SW 1271 (cell line): ENCODE data around the gene P2RX4.
"Not testable (repeated sequence)": the region's sequence is repeated elsewhere in the genome, so short reads cannot be mapped to it uniquely, and the experiment has no call there.

ENCODE experiments used
- DNase-seq, 2 experiments: peaks; one replicate each; lab custom pipeline; 2025; lab: John Stamatoyannopoulos, UW

P2RX4 gene, protein sequence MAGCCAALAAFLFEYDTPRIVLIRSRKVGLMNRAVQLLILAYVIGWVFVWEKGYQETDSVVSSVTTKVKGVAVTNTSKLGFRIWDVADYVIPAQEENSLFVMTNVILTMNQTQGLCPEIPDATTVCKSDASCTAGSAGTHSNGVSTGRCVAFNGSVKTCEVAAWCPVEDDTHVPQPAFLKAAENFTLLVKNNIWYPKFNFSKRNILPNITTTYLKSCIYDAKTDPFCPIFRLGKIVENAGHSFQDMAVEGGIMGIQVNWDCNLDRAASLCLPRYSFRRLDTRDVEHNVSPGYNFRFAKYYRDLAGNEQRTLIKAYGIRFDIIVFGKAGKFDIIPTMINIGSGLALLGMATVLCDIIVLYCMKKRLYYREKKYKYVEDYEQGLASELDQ

DNA sequence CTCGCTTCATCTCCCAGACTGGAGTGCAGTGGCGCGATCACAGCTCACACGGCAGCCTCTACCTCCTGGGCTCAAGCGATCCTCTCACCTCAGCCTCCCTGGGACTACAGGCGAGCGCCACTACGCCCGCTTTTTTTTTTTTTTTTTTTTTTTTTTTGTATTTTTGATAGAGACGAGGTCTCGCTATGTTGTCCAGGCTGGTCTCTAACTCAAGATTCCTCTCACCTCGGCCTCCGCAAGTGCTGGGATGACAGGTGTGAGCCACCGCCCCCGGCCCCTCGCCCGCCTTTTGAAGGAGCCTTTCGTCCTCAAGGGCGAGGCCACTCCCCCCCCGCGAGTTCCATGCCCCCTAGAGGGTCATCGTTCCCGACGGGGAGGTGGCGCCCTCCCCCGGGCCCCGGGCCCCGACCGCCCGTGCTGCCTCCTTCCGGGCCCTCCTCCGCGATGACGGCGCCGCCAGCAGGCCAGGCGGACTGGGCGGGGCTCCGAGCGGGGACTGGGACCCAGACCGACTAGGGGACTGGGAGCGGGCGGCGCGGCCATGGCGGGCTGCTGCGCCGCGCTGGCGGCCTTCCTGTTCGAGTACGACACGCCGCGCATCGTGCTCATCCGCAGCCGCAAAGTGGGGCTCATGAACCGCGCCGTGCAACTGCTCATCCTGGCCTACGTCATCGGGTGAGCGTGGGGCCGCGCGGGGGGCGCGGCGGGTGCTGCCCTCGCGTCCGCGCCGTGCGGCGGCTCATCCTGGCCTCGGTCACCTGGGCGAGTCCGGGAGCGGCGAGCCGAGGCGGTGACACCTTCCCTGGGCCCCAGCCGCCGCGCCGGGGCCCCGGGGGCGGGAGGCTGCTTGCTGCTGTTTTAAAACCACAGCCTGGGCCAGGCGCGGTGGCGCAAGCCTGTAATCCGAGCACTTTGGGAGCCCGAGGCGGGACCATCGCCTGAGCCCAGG is at the start of gene P2RX4:
P2RX4 (plus strand) TSS at position 506 of the 949 bp plus-strand sequence; CDS start at position 542, 36 bp downstream.
- peak; percentile 53 to 72 for DNase-seq

DNA sequence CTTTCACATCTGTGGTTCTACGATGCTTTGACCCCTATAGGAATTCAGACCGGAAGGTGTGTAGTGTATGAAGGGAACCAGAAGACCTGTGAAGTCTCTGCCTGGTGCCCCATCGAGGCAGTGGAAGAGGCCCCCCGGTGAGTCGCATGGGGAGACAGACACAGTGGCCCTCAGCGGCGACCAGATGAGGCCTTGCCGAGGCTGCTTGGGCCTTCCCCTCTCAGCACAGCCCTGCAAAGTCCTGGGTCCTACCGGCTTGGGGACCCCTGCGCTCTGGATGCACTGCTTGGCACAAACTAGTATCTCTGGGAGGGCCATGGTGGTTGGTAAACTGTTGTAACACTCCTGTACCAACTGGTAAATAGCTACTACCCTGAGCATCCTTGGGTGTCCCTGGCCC is 47.5 kb upstream of the P2RX4 start:
- no peak for DNase-seq

DNA sequence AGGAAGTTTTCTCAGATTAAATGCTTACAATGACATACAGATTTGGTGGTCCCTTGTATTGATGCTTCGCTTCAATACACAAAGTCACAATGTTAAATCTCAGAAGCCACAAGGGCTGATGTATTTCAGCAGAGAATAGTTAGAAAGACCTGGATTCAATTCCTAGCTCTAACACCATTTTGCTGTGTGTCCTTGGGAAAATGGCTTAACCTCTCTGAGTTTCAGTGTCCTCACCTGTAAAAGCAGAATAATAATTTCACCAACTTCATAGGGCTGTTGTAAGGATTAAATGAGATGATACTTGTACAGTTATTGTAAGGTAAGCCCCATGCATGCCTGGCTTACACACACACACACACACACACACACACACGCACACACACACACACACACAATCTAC is 46.9 kb upstream of the P2RX4 start:
- DNase-seq = no peak

DNA sequence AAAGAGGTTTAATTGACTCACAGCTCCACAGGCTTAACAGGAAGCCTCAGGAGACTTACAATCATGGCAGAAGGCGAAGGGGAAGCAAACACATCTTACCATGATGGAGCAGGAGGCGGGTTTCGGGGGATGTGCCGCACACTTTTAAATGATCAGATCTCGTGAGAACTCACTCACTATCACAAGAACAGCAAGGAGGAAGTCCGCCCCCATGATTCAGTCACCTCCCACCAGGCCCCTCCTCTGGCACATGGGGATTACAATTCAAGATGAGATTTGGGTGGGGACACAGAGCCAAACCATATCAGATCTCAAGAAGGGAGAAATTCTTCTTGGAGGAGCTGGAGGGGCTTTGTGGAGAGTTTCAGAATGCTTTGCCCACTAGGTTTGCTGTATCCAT is 45.1 kb upstream of the P2RX4 start:
- DNase-seq = not testable (repeated sequence)

DNA sequence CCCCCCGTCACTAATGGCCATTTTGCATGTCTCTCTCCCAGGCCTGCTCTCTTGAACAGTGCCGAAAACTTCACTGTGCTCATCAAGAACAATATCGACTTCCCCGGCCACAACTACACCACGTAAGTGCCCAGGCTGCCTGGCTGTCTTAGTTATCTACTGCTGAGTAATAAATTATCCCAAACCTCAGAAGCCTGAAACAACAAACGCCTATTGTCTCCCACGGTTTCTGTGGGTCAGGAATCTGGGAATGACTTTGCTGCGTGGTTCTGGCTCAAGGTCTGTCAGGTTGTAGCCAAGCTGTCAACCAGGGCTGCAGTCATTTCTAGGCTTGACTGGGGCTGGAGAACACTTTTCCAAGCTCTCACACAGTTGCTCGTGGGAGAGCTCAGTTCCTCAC is 44.6 kb upstream of the P2RX4 start:
- DNase-seq = no peak

DNA sequence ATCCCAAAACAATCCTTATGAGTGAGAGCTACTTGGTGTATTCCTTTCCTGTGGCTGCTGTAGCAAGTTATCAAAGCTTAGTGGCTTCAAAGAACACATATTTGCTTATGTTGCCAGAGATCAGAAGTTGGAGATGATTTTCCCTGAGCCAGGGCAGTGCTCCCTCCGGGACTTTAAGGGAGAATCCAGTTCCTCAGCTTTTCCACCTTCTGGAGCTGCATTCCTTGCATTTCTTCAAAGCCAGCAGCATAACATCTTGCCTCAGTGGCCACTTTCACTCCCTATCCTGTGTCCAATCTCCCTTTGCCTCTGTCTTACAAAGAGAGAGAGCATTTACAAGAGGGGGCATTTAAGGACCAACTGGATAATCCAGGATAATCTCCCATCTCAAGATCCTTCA is 43.6 kb upstream of the P2RX4 start:
- DNase-seq = no peak

DNA sequence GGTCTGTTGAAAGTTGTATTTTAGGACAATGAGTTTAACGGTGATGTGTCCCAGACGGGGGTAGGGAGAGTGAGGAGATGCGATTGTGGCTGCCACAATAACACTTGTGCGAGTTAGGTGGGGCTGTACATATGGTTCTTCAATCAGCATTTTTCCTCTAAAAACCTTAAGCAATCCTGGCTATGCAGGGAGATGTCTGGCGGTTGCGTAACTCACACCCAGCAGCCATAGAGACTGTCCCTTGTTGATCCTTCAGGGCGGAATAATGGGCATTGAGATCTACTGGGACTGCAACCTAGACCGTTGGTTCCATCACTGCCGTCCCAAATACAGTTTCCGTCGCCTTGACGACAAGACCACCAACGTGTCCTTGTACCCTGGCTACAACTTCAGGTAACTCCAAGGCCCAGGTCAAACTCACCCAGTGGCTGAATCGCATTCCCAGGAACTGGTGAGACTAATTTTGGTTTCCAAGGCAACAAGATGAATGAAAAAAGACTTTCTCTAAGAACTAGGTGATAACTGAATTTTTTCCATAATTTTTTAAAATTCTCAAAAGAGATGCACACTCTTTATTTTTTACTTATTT is 42.6 kb upstream of the P2RX4 start:
- DNase-seq = no peak

DNA sequence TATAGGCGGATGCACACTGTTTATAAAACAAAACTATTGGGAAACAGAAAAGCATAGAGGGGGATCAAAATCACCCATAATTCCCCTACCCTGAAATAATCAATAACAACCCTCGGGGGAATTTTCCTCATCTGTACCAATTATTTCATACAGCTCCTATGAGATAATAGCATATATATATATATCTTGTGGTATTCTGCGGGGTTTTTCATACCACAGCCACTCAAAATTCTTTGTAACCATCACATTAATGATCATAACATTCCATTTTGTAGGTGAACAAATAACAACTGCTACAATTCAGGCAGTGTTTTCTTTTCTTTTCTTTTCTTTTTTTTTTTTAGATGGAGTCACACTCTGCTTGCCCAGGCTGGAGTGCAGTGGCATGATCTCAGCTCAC is 42.0 kb upstream of the P2RX4 start:
- no peak for DNase-seq

DNA sequence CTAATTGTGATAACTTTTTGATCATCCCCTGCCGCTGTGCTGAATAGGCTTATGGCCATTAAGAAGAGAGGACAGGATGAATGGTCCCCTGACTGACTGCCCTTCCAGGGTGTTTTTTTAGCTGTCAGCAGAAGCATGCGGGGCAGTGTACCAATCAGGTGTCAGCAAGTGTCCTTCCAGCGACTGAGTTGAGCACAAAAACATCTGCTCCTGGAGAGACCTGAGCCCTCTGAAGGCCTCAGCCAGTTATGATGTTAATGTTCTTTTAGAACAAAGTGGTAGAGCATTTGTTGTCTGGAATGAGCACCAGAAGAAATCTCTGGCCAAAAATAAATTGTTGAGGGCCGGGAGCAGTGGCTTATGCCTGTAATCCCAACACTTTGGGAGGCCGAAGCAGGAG is 39.8 kb upstream of the P2RX4 start:
- no peak for DNase-seq

DNA sequence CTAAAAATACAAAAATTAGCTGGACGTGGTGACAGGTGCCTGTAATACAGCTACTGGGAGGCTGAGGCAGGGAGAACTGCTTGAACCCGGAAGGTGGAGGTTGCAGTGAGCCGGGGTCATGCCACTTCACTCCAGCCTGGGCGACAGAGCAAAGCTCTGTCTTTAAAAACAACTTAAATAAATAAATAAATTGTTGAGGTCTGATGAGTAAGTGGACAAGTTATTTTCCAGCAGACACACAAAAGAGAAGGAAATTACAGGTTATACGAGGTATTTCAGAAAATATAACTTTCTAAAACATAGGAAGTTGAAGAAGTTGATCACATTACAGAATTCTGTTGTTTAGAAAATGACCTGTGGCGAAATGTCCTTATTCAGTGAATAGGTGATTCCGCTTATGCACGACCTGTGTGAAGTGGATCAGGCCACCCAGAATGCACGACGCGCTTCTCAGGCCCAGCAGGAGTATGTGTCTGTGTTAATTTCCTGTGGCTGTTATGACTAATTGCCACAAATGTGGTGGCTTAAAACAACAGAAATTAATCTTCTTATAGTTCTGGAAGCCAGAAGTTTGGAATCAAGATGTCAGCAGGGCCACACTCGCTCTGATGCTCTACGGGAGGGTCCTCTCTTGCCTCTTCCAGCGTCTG is 39.2 kb upstream of the P2RX4 start:
- DNase-seq = peak in 1 of 2 experiments; percentile 8

DNA sequence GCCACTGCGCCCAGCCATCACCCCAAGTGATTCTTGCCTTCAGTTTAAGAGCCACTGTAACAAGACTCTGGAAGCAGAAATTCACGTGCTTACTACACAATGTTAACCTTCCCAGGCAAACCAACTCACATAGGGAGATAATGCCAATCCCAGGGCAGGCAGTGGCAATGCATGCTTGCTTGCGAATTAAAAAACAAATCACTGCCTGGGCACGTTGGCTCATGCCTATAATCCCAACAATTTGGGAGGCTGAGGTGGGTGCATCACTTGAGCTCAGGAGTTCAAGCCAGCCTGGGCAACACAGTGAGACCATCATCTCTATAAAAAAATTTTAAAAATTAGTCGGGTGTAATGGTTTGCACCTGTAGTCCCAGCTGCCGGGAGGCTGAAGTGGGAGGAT is 37.8 kb upstream of the P2RX4 start:
- DNase-seq = no peak

DNA sequence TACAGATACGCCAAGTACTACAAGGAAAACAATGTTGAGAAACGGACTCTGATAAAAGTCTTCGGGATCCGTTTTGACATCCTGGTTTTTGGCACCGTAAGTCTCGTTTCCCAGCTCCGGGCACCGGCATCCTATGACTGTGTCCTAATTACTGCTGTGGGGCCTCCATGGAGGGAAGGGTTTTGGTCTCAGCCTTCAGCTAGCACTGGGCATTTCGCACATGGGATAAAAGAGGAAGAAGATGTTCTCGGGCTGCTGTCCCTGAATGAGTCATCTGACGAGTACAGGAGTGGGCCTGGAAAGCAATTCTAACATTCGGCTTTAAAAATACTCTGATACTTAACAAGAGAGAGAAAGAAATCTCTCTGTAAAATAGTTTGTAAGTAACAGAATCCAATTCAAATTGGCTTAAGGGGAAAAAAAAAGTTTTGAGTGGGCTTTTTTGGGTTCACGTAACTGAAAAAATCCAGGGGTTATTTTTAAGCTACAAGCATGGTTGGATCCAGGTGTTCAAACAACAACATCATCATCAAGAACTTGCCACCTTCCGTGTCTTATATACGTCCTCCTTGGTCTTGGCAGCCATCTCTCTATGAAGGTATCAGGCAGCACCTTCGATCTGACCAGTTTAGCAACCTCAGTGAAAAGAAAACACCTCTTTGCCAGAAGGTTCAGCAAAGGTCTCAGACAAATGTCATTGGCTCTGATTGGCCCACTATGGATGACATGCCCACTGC is 34.4 kb upstream of the P2RX4 start:
- DNase-seq = no peak

DNA sequence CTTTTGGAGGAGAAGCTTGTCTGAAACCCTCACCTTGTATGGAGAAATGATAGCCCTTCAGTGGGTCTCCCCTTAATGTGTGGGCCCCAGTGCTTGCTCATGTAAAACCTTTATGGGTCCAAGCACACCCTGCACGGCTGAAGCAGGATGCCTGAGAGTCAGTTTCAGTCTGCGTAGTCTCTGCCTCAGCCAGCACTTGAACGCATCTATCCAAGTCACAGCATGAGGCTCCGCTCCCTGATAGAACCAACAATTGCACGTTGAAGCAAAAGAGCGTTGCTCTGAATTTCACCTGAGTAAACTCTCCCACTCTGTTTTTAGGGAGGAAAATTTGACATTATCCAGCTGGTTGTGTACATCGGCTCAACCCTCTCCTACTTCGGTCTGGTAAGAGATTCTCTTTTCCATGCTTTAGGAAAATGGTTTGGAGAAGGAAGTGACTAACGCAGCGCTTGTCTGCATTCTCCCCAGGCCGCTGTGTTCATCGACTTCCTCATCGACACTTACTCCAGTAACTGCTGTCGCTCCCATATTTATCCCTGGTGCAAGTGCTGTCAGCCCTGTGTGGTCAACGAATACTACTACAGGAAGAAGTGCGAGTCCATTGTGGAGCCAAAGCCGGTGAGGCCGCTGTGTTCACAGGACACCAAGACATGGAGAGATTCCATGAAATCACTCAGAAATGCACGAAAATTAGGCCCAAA is 33.0 kb upstream of the P2RX4 start:
- DNase-seq = no peak

DNA sequence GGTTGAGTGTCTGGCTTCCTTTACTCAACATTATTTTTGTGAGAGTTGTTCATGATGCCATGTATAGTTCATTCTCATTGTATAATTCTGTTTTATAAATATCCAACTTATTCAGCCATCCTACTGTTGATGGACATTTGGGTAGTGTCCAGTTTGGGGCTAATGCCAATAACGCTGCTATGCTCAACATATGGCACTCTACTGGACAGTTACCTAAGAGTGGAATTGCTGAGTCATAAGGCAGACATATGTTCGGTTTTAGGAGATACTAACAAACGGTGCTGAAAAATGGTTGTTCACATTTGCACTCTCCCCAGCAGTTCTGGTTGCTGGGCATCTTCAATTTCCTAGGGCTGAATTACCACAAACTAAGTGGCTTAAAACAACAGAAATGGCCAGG is 28.7 kb upstream of the P2RX4 start:
- DNase-seq = no peak

DNA sequence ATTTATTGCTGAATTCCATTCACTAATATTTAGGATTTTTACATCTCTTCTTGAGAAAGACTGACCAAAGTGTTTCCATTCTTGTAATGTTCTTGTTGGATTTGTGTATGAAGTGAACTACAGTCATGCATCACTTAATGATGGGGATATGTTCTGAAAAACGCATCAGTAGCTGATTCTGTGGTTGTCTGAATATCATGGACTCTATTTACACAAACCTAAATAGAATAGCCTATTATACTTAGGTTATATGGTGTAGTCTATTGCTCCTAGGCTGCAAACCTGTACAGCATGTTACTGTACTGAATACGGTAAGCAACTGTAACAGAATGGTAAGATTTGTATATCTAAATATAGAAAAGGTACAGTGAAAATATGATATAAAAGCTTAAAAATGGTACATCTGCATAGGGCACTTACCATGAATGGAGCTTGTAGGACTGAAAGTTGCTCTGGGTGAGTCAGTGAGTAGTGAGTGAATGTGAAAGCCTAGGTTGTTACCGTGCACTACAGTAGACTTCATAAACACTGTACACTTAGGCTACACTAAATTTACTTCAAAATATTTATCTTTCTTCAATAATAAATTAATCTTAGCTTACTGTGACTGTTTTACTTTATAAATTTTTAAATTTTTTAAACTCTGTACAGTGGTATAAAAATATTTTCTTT is 27.6 kb upstream of the P2RX4 start:
- DNase-seq = no peak

DNA sequence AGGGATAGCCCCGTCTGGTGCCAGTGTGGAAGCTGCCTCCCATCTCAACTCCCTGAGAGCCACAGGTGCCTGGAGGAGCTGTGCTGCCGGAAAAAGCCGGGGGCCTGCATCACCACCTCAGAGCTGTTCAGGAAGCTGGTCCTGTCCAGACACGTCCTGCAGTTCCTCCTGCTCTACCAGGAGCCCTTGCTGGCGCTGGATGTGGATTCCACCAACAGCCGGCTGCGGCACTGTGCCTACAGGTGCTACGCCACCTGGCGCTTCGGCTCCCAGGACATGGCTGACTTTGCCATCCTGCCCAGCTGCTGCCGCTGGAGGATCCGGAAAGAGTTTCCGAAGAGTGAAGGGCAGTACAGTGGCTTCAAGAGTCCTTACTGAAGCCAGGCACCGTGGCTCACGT is 25.5 kb upstream of the P2RX4 start:
- DNase-seq = no peak

DNA sequence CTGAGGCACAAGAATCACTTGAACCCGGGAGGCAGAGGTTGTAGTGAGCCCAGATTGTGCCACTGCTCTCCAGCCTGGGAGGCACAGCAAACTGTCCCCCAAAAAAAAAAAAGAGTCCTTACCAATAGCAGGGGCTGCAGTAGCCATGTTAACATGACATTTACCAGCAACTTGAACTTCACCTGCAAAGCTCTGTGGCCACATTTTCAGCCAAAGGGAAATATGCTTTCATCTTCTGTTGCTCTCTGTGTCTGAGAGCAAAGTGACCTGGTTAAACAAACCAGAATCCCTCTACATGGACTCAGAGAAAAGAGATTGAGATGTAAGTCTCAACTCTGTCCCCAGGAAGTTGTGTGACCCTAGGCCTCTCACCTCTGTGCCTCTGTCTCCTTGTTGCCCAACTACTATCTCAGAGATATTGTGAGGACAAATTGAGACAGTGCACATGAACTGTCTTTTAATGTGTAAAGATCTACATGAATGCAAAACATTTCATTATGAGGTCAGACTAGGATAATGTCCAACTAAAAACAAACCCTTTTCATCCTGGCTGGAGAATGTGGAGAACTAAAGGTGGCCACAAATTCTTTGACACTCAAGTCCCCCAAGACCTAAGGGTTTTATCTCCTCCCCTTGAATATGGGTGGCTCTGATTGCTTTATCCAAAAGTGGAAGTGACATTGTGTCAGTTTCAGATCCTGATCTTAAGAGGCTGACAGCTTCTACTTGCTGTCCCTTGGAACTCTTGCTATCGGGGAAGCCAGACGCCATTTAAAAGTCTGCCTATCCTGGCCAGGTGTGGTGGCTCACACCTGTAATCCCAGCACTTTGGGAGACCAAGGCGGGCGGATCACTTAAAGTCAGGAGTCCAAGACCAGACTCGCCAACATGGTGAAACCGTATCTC is 24.7 kb upstream of the P2RX4 start:
- DNase-seq = no peak

DNA sequence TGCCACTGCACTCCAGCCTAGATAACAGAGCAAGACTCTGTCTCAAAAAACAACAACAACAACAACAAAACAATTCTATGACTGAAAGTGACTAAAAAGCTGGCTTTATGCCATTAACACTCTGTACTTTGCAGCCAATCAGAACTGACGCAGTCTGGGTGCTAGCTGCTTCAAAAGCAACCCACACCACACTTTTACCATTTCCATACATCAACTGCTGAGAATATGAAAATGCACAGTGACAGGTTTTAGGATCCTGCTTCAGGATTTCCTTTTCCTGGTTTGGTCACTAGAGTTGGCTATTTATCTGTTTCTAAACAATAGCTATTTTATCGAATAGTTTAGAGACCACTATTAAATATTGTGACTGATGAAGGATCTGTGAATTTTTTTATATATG is 23.1 kb upstream of the P2RX4 start:
- DNase-seq = no peak

DNA sequence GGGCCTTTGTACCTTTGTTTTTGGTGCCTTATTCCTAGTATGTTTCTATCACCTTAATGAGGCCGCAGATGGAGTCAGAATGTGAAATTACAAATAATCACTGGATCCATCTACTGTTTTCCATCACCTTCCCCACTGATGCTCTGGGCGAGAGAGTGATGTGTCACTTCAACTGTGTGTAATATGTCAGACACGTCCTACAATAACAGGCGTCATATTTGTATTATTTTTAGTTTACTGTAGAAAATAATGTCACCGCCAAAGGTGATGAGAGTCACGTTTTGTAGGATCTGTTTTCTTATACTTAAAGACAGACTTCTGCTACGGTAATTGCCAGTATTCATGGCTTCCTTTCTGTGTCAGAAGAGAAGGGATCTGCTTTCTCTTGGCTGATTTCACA is 22.4 kb upstream of the P2RX4 start:
- DNase-seq = no peak
